Astrocyte (in vitro differentiated cells and primary cell): ENCODE data around the gene CORO6. TPM values are rescaled to one million over a fixed set of nuclear protein-coding genes. Genes with fewer than 3 reads are reported as not detected.

Experiments
- DNase-seq: peaks from one replicate; pipeline ENCODE4 v3.0.0-alpha.2; 2010; ENCODE audit warnings: low read depth
- FAIRE-seq: peaks from 2 replicates; lab custom pipeline; 2011; peaks lifted over from hg19 to GRCh38; lab: Jason Lieb, UNC
- H2AFZ ChIP-seq: 2 replicates; pipeline ENCODE4 v1.6.0; 2012; ENCODE audit warnings: low read depth, low read length, inconsistent platforms
- H3K27ac ChIP-seq: 2 replicates; pipeline ENCODE4 v1.5.1; 2011; ENCODE audit warnings: low read depth, low read length, inconsistent platforms
- H3K27me3 ChIP-seq: 2 replicates; pipeline ENCODE4 v1.6.0; 2011; ENCODE audit warnings: low read length, inconsistent platforms; ENCODE audit not compliant: insufficient read depth
- H3K36me3 ChIP-seq: 2 replicates; pipeline ENCODE4 v1.5.1; 2011; ENCODE audit warnings: low read length, inconsistent platforms; ENCODE audit not compliant: insufficient read depth
- H3K4me1 ChIP-seq: 2 replicates; pipeline ENCODE4 v1.5.1; 2011; ENCODE audit warnings: low read length, inconsistent platforms; ENCODE audit not compliant: insufficient read depth
- H3K4me2 ChIP-seq: 2 replicates; pipeline ENCODE4 v1.6.0; 2012; ENCODE audit warnings: low read length, inconsistent platforms
- H3K4me3 ChIP-seq: 2 replicates; pipeline ENCODE4 v1.5.1; 2011; ENCODE audit warnings: low read depth, mild to moderate bottlenecking, low read length, inconsistent platforms; ENCODE audit not compliant: insufficient read depth
- H3K79me2 ChIP-seq: 2 replicates; pipeline ENCODE4 v1.6.0; 2012; ENCODE audit warnings: mild to moderate bottlenecking, low read length, inconsistent platforms; ENCODE audit not compliant: insufficient read depth
- H3K9ac ChIP-seq: 2 replicates; pipeline ENCODE4 v1.6.0; 2012; ENCODE audit warnings: mild to moderate bottlenecking, low read length, inconsistent platforms
- H3K9me3 ChIP-seq: 2 replicates; pipeline ENCODE4 v1.5.1; 2012; ENCODE audit warnings: low read depth, mild to moderate bottlenecking, low read length, inconsistent platforms; ENCODE audit not compliant: insufficient read depth
- H4K20me1 ChIP-seq: 2 replicates; pipeline ENCODE4 v1.6.0; 2012; ENCODE audit warnings: low read length, inconsistent platforms; ENCODE audit not compliant: insufficient read depth
- H3K27ac Mint-ChIP-seq: one replicate; pipeline ENCODE4 v1.8.0; 2021; ENCODE audit warnings: mild to moderate bottlenecking, mixed read lengths; ENCODE audit not compliant: unreplicated experiment
- H3K27me3 Mint-ChIP-seq: one replicate; pipeline ENCODE4 v1.8.0; 2021; ENCODE audit warnings: low read depth, mixed read lengths; ENCODE audit not compliant: unreplicated experiment
- H3K36me3 Mint-ChIP-seq: one replicate; pipeline ENCODE4 v1.8.0; 2021; ENCODE audit warnings: low read depth, mixed read lengths; ENCODE audit not compliant: unreplicated experiment
- H3K4me1 Mint-ChIP-seq: one replicate; pipeline ENCODE4 v1.8.0; 2021; ENCODE audit warnings: low read depth, mixed read lengths; ENCODE audit not compliant: unreplicated experiment
- H3K4me3 Mint-ChIP-seq: one replicate; pipeline ENCODE4 v1.8.0; 2021; ENCODE audit warnings: mild to moderate bottlenecking, moderate library complexity, mixed read lengths; ENCODE audit not compliant: unreplicated experiment
- H3K9me3 Mint-ChIP-seq: one replicate; pipeline ENCODE4 v1.8.0; 2021; ENCODE audit warnings: mild to moderate bottlenecking, mixed read lengths; ENCODE audit not compliant: unreplicated experiment
- EZH2 ChIP-seq: IDR thresholded peaks from 2 replicates; pipeline ENCODE4 v1.6.1; 2012; ENCODE audit warnings: mild to moderate bottlenecking, low read length, inconsistent platforms; ENCODE audit not compliant: insufficient read depth
- total RNA-seq: library from RNA; stranded (reverse); gene quantifications from 2 replicates; pipeline ENCODE4 v1.2.1, GENCODE V29; 2021
- TF ChIP-seq, protein P1 (sequence below): IDR thresholded peaks from 2 replicates; pipeline ENCODE4 v1.5.1; 2011; ENCODE audit warnings: low read depth, mild to moderate bottlenecking, inconsistent platforms, low read length, moderate library complexity; ENCODE audit not compliant: insufficient read depth

Gene CORO6
- total RNA-seq, 1 donor from 2014 or later: 8.9 TPM

- DNase-seq (peak; percentile 41), FAIRE-seq (no peak)
- Histone ChIP-seq H3K4me2 (no peak overlapping the region), H3K9ac (no peak overlapping the region), H3K27me3 (no peaks in the 10 kb centered on the region), H4K20me1 (no peaks in the 10 kb centered on the region), H3K4me1 (peaks cover 15% of the 10 kb centered on the region), H3K4me3 (no peak overlapping the region), H3K27ac (no peak overlapping the region), H2AFZ (no peak overlapping the region), H3K9me3 (no peaks in the 10 kb centered on the region), H3K79me2 (no peaks in the 10 kb centered on the region), H3K36me3 (peaks cover 11% of the 10 kb centered on the region)
- Mint-ChIP-seq H3K36me3 (peaks cover 19% of the 10 kb centered on the region), H3K27me3 (no peaks in the 10 kb centered on the region), H3K4me3 (no peak overlapping the region), H3K9me3 (no peaks in the 10 kb centered on the region), H3K4me1 (peaks cover 30% of the 10 kb centered on the region), H3K27ac (peak overlapping the region; percentile 83)
- TF ChIP-seq, protein P1, sequence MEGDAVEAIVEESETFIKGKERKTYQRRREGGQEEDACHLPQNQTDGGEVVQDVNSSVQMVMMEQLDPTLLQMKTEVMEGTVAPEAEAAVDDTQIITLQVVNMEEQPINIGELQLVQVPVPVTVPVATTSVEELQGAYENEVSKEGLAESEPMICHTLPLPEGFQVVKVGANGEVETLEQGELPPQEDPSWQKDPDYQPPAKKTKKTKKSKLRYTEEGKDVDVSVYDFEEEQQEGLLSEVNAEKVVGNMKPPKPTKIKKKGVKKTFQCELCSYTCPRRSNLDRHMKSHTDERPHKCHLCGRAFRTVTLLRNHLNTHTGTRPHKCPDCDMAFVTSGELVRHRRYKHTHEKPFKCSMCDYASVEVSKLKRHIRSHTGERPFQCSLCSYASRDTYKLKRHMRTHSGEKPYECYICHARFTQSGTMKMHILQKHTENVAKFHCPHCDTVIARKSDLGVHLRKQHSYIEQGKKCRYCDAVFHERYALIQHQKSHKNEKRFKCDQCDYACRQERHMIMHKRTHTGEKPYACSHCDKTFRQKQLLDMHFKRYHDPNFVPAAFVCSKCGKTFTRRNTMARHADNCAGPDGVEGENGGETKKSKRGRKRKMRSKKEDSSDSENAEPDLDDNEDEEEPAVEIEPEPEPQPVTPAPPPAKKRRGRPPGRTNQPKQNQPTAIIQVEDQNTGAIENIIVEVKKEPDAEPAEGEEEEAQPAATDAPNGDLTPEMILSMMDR: no peak
- TF ChIP-seq EZH2: no peak
Measured at GRCh38 chr17:29663155-29663554, 40.4 kb upstream of the CORO6 start.

- H3K27me3 ChIP-seq: no peaks in the 10 kb centered on the region
- no peak overlapping the region for H3K27ac ChIP-seq
- peaks cover 5% of the 10 kb centered on the region for H3K36me3 ChIP-seq
- H3K4me2 ChIP-seq: no peak overlapping the region
- H4K20me1 ChIP-seq: no peaks in the 10 kb centered on the region
- H2AFZ ChIP-seq: no peak overlapping the region
- Mint-ChIP-seq H3K4me1 (peaks cover 22% of the 10 kb centered on the region), H3K27ac (no peak overlapping the region), H3K4me3 (no peak overlapping the region), H3K27me3 (no peaks in the 10 kb centered on the region), H3K9me3 (no peaks in the 10 kb centered on the region), H3K36me3 (peaks cover 8% of the 10 kb centered on the region)
- TF ChIP-seq EZH2: no peak
- TF ChIP-seq, protein P1: no peak
- H3K4me1 ChIP-seq: peaks cover 15% of the 10 kb centered on the region
- H3K9me3 ChIP-seq: no peaks in the 10 kb centered on the region
- H3K79me2 ChIP-seq: no peaks in the 10 kb centered on the region
- FAIRE-seq: no peak
- no peak overlapping the region for H3K9ac ChIP-seq
- no peak for DNase-seq
- H3K4me3 ChIP-seq: no peak overlapping the region
Measured at GRCh38 chr17:29661213-29661612, 38.5 kb upstream of the CORO6 start.

DNA sequence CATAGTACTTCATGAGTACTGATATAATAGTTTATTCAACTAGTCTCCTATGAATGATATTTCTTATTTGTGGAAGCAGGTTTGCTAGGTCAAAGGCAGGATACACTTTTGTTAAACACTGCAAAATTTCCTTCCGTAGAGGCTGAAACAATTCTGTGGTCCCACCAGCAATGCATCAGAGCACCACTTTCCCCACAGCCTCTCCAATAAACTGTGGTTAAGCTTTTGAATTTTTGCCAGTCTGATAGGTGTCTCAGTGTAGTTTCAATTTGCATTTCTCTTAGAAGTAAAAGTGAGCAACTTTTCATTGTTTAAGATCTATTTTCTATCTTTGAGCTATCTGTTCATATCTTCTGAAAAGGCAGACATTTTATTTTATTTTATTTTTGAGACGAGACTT lies 36.4 kb upstream of the CORO6 start:
- Histone ChIP-seq H2AFZ (no peak overlapping the region), H3K79me2 (no peaks in the 10 kb centered on the region), H3K4me1 (peaks cover 3% of the 10 kb centered on the region), H3K4me3 (no peak overlapping the region), H3K9me3 (no peaks in the 10 kb centered on the region), H3K9ac (no peak overlapping the region), H4K20me1 (no peaks in the 10 kb centered on the region), H3K4me2 (no peak overlapping the region), H3K36me3 (peaks cover 10% of the 10 kb centered on the region), H3K27me3 (no peaks in the 10 kb centered on the region), H3K27ac (no peak overlapping the region)
- FAIRE-seq (no peak), DNase-seq (peak; percentile 61)
- no peaks in the 10 kb centered on the region for H3K27me3 Mint-ChIP-seq
- no peak overlapping the region for H3K4me3 Mint-ChIP-seq
- TF ChIP-seq, protein P1: no peak
- no peak for TF ChIP-seq EZH2
- peaks cover 3% of the 10 kb centered on the region for H3K36me3 Mint-ChIP-seq
- no peaks in the 10 kb centered on the region for H3K9me3 Mint-ChIP-seq
- peaks cover 9% of the 10 kb centered on the region for H3K4me1 Mint-ChIP-seq
- H3K27ac Mint-ChIP-seq: no peak overlapping the region
